IPS DF 4.7 (cell line): ENCODE results near the gene TAAR9.

Experiments used
- DNase-seq: peaks from one replicate; pipeline ENCODE4 v3.0.0-alpha.2; 2013; ENCODE audit warnings: low spot score; ENCODE audit errors: extremely low read depth

Gene TAAR9

GRCh38 chr6:132587424-132587823 is 49.3 kb downstream of the TAAR9 start:
- no peak for DNase-seq
